ENCODE data around the gene MS4A13.

DNA sequence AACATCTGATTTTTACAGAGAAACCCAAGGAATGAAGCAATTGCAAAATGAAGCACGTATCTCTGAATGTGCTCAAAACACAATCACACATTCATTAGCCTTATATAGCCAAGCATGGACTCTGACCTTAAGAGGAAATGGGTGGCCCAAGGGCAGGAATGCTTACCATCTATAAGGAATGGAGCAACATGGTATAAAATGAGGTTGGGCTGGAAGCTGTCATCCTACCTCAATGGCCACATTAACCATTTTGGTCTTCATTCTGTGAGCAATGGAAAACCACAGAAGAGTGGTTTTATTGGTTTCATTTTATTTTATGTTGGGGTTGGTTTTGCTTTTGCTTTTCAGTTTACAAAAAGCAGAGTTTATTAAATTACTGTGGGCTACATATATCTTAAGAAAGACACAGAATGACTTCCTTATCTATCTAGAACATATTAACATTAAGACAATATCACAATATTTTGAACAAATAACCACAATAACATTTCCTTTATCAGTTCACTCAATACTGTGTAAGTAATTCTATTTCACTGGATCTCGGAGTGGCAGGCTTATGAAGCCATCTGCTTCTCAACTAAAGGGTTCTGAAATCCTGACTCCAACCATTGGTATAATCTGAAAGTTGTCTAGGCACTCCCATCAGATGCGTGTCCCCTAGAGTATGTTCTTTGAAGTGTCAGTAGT is 10.8 kb upstream of the MS4A13 start:
- TF ChIP-seq POLR2A (IDR thresholded peaks at IDR 0.05; ENCODE audit: low read depth, low read length) (no peak), POLR2AphosphoS5 (IDR thresholded peaks at IDR 0.05; ENCODE audit: low read depth, low read length) (no peak), TAF1 (IDR thresholded peaks at IDR 0.05; ENCODE audit: borderline replicate concordance, low read depth, low read length) (no peak)
